RWPE1 (cell line): Measurements from ENCODE around the gene SYNJ2.

Experiments used
- CTCF ChIA-PET: fragments of 350-600 bp; sonication (Branson Sonifier 250); formaldehyde crosslinking; extraction: SDS; loops from one replicate; lab custom pipeline; 2021; lab: Yijun Ruan, JAX
- POLR2A ChIA-PET: fragments of 400-600 bp; formaldehyde crosslinking; extraction: SDS; loops from one replicate; lab custom pipeline; 2020; ENCODE audit warnings: antibody characterized with exemption; ENCODE audit not compliant: low non-redundant PET; lab: Yijun Ruan, JAX
- DNase-seq: peaks from one replicate; pipeline ENCODE4 v3.0.0; 2012; ENCODE audit warnings: low spot score
- H3K27ac ChIP-seq: fragments of 450-650 bp; 2 replicates; pipeline ENCODE4 v1.5.1; 2017
- CTCF ChIP-seq: fragments of 450-650 bp; conservative IDR thresholded peaks from 2 replicates; pipeline ENCODE4 v1.5.1; 2017; ENCODE audit warnings: low read depth, mild to moderate bottlenecking

SYNJ2 gene

GRCh38 chr6:158026054-158026900 lies 44.6 kb downstream of the SYNJ2 start:
- POLR2A ChIA-PET: no interaction called here
- CTCF ChIA-PET: interaction anchor here (0.6 to 0.8 kb wide), 2 partner anchors 31 to 46 kb away, joined by 3 read pairs; no protein-coding TSS in a partner anchor

GRCh38 chr6:158026901-158027589 lies 45.4 kb downstream of the SYNJ2 start:
- DNase-seq: no peak
- CTCF ChIA-PET: interaction anchor here (0.8 kb wide), 1 partner anchor 32 kb away, joined by 3 read pairs; no protein-coding TSS in a partner anchor
- H3K27ac ChIP-seq: peak overlapping the region; percentile 71
- POLR2A ChIA-PET: no interaction called here
- TF ChIP-seq CTCF: no peak

More at GRCh38 chr6:158026054-158026900, 44.6 kb downstream of the SYNJ2 start:
- H3K27ac ChIP-seq: peak overlapping the region; percentile 71
- TF ChIP-seq CTCF: no peak
- DNase-seq: peak; percentile 42

- ChIA-PET POLR2A (no interaction called here), CTCF (no interaction called here)
- no peak for DNase-seq
- TF ChIP-seq CTCF: no peak
- peak overlapping the region; percentile 6; the same call in 1 of the 2 replicates for H3K27ac ChIP-seq
Observed at GRCh38 chr6:158027590-158028285, 46.1 kb downstream of the SYNJ2 start.

- ChIA-PET POLR2A (no interaction called here), CTCF (no interaction called here)
- no peak for TF ChIP-seq CTCF
- DNase-seq: no peak
- H3K27ac ChIP-seq: peak overlapping the region; percentile 6; the same call in 1 of the 2 replicates
Observed at GRCh38 chr6:158028421-158028820, 46.8 kb downstream of the SYNJ2 start.

- POLR2A ChIA-PET: no interaction called here
- CTCF ChIA-PET: no interaction called here
Observed at GRCh38 chr6:158028876-158029275, 47.2 kb downstream of the SYNJ2 start.

More at GRCh38 chr6:158028876-158029275, 47.2 kb downstream of the SYNJ2 start:
- TF ChIP-seq CTCF: no peak
- 0 out of 2 replicates have a peak overlapping the region, but pooled peaks have one; percentile 6 for H3K27ac ChIP-seq
- DNase-seq: no peak
